GM18519 (cell line): ENCODE data around the gene RPH3AL.
"Not testable (repeated sequence)": the region's sequence is repeated elsewhere in the genome, so short reads cannot be mapped to it uniquely, and the experiment has no call there.

Experiments
- ATAC-seq: cut with Tn5 transposase; IDR thresholded peaks from one replicate; pipeline ENCODE4 v1.9.1; 2021; ENCODE audit warnings: mild to moderate bottlenecking, moderate library complexity; ENCODE audit not compliant: unreplicated experiment, low FRiP score

The RPH3AL gene

DNA sequence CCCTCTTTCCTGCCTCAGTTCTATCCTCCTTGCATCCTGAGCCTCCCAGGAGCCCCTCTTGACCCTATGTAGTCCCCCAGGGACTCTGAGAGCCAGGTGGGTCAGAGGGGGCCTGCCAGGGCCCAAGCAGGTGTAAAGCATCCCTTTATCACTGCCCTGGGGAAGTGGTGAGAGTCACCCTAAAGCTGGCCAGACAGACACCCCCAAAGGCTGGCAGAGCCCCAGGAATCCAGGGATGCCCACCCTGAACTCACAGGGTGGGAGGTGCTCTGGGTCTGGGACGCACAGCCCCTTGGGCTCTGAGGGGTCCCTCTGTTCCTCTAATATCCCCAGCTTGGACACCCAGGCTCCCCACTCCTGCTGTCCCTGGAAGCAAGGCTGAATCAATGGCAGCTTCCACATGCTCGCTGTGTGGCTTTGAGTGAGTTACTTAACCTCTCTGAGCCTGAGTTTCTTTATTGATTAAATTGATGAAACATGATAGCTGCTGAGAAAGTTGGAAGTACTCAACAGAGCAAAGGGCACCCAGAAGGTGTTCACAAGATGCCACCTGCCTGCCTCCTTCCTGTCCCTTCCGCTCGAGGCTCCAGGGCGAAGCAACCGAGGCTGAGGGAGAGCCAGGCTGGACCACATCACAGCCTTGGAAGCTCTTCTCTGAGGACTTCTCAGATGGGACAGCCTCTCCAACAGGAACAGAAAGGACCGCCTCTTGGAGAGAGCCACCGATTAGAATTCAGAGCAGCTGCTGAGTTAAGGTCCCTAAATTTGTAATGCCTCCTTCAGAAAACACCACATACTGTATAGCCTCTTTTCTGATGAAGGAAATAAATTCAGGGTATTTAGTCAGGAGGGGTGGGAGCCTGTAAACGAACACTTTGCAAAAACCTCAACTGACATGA is 104.0 kb downstream of the RPH3AL start:
- ATAC-seq = no peak

DNA sequence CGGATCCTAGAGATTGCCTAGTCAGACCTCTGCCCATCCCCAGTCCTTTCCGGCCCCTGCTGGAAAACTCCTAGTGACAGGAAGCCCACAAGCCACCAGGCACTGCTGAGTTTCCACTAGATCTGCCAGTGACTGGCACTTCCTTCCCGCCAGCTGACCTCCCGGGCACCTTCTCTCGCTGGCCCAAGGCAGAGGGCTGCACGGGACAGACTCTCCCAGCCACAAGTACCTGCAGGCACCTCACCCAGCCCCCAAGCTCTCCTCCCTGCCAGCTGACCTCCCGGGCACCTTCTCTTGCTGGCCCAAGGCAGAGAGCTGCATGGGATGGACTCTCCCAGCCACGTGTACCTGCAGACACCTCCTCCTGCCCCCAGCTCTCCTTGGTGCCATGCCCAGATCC is 104.8 kb downstream of the RPH3AL start:
- no peak for ATAC-seq

DNA sequence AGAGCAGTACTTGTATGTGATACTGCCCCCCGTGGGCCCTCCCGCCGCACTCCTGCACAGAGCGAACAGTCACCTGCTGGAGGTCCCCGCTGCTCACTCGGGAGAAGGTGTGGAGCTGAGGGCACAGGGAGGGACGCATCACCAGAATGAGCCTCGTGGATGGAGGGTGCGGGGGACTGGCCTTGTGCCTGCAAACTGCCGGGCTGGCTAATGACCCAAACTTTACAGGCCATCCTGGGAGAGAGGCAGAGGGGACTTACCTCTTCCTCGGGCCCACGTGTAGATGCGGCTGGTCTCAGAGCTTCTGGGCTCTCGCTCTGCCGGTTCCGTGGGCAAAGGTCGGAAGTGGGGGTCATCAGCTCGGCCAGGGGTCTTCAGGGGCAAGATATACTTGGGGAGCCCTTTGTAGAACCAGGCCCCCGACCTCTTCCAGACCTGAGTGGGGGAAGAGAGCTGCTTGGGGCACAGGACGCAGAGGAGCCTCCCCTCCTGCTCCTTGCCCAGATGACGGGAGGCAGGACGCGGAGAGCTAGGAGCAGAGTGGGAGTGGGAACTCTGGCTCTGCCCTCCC is 105.7 kb downstream of the RPH3AL start:
- ATAC-seq = no peak

DNA sequence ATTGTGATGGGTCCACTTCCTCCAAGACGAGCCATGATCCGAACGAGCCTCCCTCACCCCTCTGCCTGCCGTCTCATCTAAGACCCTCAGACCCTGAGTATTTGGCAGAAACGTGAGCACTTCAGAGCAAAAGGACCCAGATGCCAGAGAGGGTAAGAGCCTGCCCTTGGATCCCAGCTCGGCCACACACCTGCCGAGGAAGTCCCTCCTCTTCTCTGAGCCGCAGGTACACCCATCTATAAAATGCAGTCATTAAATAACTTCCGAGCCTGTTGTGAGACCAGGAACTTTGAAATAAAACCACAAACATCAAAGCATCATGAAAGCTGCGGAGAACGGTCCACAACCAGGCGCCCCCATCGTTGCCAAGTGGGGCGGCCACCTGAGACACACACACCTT is 106.4 kb downstream of the RPH3AL start:
- ATAC-seq = no peak

DNA sequence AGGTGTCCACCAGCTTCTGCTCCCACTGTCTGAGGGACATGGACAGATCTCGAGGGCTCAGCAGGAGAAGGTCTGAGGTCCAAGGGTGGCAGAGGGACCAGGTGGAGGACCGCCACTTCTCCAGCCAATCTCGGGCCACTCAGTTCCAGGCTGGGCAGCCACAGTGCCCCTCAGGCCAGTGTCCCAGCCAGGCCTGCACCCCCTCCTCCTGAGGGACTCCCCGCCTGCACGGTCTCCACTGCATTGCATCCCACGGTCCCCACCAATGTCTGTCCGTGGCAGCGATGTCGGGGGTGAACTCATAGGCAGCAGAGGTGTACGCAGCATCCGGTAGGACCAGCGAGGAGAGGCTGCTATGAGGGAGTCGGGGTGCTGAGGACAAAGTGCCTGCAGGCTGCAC is 107.0 kb downstream of the RPH3AL start:
- no peak for ATAC-seq

DNA sequence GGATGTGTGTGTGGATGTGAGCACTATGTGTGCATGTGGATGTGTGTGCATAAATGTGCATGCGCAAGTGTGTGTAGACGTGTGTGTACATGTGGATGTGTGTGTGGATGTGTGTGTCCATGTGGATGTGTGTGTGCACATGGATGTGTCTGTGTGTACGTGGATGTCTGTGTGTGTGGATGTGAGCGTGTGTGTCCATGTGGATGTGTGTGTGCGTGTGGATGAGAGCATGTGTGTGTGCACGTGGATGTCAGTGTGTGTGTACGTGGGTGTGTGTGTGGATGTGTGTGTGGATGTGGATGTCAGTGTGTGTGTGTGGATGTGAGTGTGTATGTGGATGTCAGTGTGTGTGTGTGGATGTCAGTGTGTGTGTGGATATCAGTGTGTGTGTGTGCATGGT is 107.6 kb downstream of the RPH3AL start:
- no peak for ATAC-seq

DNA sequence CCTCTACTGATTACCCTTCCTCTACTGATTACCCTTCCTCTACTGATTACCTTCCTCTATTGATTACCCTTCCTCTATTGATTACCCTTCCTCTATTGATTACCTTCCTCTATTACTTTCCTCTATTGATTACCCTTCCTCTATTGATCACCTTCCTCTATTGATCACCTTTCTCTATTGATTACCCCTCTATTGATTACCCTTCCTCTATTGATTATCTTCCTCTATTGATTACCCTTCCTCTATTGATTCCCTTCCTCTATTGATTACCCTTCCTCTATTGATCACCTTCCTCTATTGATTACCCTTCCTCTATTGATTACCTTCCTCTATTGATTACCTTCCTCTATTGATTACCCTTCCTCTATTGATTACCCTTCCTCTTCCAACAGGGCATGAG is 108.7 kb downstream of the RPH3AL start:
- ATAC-seq = not testable (repeated sequence)

DNA sequence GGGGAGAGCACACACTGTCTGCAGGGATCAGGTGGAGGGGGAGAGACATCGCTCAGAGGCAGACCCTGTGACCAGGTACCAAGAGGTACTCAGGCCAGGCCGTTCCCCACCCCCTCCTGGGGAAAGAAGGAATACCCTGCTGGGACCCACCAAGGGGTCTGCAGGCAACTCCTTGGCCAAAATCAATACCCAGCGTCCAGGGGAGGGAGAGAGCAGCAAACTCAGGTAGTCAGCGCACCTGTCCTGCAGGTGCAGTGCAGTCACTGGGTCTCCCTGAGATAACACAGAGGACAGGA is 113.7 kb downstream of the RPH3AL start:
- no peak for ATAC-seq

DNA sequence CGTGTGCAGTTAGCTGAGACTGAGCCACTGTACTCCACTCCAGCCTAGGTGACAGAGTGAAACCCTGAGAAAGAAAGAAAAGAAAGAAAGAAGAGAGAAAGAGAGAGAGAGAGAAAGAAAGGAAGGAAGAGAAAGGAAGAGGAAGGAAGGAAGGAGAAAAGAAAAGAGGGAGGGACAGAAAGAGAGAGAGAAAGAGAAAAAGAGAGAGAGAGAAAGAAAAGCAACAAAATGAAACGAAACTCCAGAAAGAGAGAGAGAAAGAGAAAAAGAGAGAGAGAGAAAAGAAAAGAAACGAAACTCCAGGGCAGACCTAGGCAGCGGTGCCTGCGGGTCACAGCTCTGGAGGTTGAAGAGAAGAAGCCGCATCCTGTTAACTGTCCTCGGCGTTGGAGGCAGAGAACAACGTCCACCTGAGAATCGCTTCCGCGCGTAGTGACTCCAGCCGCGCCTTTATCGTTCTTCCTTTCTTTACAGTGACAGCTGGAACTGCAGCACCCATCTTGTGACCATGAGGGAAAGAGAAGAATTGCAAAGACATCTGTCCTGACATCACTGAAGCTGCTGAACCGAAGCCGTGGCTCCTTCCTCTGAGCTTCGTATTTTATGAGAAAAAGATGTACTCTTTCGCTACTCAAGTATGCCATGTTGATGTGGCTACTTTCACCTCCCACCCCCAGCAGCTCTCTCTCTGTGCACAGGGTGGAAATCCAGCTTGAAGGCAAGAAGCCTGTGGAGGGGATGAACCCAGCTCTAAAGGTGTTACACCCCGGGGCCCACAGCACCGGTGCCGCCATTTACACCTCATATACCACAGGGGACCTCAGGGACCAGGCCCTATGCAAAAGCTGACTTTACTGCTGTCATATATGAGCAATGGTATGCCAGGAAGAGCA is 114.3 kb downstream of the RPH3AL start:
- no peak for ATAC-seq

DNA sequence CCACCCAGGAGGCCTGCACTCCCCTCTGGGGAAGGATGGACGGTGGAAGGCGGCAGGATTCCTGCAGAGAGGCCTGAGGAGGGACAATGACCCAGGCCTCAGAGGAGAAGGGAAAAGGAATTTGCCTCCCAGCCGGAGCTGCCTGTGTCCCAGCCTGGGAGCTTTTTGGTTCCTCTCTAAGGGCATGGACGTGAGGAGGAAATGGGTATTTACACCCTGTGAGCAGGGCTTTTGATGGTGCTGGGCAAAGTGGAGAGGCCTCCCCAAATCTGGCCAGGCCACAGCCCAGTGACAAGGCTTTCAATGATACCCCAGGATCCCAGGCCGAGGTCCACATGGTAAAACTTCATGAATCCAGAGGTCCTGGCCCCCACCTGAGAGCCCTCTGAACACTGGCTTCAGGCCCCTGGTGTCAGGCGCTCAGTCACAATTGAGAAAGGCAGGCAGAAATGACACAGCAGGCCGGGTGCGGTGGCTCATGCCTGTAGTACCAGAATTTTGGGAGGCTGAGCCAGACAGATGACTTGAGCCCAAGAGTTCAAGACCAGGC is 115.1 kb downstream of the RPH3AL start:
- no peak for ATAC-seq

DNA sequence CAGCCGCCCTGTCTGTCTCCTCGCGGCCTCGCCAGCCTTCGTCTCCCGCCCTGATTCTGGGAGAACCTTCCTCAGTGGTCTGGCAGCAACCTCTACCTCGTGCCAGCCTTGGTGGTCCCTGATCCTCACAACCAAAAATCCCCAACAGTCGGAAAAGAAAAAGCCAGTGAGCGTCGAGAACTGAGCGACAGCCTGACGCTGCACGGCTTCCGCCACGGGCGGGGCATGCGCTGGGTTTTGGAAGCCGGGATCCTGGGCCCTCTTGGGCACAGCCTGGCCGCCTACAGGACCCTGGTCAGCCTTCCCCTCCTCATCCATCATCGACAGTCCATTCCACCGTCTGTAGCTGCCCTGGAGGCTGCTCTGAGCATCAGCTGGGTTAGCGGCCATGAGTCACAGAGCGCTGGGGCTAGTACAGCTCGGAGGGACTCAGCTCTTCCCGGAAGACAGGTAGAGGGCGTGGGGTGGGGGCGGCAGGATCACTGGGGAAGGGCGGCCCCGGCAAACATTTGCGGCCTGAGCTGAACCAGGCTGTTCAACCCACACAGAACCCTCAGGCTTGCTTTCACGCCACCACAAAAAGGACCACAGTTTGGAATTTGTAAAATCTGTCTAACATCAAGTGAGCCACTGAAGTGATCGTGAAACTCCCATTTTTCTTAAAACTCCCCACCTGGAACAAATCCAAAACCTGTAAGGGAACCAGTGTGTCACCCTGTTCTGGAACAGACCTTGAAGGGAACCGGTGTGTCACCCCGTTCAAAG is 115.8 kb downstream of the RPH3AL start:
- no peak for ATAC-seq

DNA sequence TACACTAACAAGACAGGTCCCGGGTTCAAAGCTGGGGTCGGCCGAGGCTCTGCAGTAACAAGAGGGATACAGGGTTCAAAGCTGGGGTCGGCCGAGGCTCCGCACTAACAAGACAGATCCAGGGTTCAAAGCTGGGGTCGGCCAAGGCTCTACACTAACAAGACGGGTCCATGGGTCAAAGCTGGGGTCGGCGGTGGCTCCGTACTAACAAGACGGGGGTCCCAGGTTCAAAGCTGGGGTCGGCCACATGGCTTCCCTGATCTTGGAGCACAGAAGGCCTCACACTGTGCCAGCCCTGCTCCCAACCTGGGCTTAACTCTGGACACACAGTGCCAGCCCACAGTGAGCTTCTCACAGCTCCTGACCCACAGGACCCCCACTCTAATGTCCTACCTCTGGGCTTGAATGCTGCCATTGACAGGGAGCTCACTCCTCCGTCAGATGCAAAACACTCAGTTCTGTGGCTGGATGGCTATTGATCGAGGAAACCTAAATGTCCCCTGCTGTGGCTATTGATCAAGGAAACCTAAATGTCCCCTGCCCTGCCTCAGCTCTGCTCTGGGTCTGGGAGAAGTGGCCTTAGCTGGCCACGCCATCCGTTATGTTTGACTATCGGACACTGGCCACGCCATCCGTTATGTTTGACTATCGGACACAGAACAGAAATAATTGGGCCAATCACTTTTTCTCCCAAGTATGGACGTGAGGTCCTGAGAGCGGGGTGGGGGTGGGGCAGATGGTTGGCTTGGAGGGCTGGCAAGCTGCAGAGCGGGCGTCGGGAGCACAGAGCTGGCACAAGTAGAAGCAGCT is 116.6 kb downstream of the RPH3AL start:
- ATAC-seq = no peak

DNA sequence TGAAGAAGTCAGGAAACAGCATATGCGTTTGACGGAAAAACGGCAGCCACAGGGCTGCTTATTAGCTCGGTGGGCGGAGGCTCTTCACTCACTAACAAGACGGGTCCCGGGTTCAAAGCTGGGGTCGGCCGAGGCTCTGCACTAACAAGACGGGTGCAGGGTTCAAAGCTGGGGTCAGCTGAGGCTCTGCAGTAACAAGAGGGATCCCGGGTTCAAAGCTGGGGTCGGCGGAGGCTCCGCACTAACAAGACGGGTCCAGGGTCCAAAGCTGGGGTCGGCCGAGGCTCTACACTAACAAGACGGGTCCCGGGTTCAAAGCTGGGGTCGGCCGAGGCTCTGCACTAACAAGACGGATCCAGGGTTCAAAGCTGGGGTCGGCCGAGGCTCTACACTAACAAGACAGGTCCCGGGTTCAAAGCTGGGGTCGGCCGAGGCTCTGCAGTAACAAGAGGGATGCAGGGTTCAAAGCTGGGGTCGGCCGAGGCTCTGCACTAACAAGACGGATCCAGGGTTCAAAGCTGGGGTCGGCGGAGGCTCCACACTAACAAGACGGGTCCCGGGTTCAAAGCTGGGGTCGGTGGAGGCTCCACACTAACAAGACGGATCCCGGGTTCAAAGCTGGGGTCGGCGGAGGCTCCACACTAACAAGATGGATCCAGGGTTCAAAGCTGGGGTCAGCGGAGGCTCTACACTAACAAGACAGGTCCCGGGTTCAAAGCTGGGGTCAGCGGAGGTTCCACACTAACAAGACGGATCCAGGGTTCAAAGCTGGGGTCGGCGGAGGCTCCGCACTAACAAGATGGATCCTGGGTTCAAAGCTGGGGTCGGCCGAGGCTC is 117.4 kb downstream of the RPH3AL start:
- ATAC-seq = not testable (repeated sequence)

DNA sequence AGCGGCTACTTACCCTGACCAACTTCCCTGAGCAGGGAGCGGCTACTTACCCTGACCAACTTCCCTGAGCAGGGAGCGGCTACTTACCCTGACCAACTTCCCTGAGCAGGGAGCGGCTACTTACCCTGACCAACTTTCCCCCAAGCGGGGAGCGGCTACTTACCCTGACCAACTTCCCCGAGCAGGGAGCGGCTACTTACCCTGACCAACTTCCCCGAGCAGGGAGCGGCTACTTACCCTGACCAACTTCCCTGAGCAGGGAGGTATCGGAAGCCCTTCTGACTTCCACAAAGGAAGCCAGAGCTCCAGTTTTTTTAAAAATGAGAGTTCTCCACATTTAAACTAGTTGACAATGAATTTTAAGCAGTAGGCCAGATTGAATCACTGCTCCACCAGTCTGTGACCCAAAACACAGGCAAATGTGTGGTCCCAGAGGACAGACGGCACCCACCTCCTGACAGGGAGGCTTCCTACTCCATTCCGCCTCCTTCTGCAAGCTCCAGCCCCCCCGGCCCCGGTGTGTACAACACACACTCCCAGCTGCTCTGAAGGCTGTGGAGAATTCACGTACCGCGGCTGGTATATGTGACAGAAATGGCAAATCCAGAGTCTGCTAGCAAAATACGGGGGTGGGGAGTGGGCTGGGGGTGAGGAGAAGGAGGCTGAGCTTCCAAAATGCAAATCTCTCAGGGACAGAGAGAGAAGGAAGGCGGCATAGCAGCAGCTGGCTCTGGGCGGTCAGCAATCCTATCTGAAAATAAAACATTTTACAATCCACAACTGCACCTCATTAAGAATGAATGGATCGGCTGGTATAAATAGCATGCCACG is 118.2 kb downstream of the RPH3AL start:
- ATAC-seq = not testable (repeated sequence)

DNA sequence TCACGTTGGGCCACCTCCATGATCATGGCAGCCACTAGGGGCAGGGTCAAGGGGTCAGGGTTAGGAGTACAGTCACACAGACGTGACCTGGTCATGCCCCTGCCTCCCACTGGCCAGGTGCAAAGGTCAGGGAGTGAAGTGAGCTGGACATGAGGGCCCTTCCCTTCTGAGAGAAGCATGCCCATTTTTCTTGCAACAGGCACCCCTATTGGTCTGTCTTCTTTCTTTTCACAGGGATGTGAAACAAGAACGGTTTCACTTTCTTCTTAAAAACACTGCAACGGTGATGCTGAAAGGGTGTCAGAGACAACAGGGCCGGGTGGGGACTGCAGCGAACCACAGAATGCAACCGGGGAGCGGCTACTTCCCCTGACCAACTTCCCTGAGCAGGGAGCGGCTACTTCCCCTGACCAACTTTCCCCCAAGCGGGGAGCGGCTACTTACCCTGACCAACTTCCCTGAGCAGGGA is 119.1 kb downstream of the RPH3AL start:
- no peak for ATAC-seq

DNA sequence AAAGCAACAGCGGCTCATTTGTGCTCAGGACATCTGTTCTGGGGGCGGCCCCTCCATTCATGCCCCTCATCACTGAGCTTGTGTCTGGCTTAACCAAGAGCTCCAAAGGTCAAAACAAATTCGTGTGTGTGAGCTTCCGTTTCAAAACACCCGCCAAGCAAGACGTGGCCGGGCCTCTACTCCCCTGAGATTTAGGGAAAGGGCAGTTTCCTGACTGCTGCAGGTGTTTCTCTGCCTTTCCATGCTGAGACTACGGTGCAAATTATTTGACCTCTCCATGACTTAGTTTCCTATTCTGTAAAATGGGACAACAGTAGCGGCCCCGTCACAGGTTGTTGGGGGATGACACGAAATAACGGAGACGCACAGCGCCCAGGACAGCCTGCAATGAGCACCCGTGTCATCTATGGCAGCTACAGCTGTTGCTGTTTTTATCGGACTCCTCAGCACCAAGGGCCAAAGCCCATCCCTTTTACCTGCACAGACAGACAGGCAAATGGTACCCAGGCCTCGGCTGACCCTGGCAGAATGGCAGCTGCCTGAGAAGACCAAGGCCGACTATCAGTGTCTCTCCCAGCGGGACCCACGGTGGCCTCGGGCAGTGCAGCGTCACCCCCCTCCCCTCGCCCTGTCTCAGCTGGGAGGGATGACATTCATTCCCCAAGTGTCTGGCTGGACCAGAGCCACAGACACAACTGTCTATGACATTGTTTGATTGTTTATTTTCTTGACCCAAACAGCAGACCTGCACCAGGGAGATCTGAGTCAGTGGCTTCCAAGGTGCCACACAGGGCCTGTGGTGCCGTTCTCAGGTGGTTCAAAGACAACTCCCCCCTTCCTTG is 120.4 kb downstream of the RPH3AL start:
- no peak for ATAC-seq
